Brain pericyte (primary cell): Measurements from ENCODE around the gene ELF3.
"Not testable (repeated sequence)": the region's sequence is repeated elsewhere in the genome, so short reads cannot be mapped to it uniquely, and the experiment has no call there.

Experiments used
- DNase-seq: peaks from one replicate; pipeline ENCODE4 v3.0.0-alpha.2; 2012; ENCODE audit warnings: low read depth, low spot score

The ELF3 gene

DNA sequence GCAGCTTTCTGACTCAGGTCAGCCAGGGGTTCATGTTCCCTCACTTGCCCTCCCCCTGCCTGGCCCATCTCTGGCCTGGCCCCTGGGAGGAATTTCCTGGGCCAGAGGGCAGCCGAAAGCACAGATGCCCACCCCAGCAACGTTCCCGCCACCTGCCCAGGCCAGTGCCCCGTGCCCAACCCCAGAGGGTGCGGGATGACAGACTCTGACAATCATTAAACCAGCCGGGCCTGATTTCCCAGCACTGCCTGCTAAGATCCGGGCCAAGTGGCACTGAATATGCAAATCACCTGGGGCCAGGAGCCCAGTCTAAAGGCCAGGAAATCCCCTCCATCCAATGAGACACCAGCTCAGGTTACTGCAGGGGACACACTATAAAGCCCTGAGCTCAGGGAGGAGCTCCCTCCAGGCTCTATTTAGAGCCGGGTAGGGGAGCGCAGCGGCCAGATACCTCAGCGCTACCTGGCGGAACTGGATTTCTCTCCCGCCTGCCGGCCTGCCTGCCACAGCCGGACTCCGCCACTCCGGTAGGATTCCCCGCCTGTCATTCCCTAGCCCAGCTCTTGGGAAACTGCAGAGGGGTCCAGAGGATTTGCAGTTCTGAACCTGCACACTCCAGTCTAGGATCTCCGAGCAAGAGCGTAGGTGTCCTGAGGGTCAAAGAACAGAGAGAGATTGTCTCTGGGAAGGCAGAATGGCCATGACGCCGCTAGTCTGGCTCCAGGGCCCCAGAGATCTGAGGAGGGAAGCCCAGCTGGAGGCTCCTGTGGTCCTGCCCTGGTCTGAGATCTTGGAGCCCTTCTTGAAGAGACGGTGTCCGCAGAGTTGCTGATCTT lies at the start of gene ELF3:
ELF3 (plus strand) TSS at position 408 of the 836 bp plus-strand sequence. CDS start 550 bp downstream, outside the sequence.
- DNase-seq, result no peak

DNA sequence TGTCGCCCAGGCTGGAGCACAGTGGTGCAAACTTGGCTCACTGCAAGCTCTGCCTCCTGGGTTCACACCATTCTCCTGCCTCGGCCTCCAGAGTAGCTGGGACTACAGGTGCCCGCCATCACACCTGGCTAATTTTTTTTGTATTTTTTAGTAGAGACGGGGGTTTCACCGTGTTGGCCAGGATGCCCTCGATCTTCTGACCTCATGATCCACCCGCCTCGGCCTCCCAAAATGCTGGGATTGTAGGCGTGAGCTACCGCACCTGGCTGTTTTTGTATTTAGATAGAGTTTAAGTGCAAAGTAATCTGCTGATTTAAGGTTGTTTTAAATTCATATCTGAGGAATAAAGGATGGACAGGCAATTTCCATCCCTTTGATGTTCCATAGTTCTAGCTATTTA lies 48.0 kb upstream of the ELF3 start:
- not testable (repeated sequence) for DNase-seq

DNA sequence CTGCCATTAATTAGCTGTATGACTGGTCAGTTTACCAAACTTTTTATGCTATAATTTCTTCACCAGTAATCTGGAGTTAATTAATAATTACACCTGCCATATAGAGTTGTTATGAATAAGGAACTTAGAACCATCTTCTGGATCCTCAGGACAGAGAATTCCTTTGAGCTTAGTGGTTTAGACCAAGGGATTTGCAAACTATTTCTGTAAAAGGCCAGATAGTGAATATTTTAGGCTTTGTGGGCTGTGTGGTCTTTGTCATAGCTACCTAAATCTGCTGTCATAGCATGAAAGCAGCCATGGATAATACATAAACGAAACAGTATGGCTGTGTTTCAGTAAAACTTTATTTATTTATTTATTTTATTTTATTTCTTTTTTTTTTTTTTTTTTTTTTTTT lies 46.1 kb upstream of the ELF3 start:
- no peak for DNase-seq

DNA sequence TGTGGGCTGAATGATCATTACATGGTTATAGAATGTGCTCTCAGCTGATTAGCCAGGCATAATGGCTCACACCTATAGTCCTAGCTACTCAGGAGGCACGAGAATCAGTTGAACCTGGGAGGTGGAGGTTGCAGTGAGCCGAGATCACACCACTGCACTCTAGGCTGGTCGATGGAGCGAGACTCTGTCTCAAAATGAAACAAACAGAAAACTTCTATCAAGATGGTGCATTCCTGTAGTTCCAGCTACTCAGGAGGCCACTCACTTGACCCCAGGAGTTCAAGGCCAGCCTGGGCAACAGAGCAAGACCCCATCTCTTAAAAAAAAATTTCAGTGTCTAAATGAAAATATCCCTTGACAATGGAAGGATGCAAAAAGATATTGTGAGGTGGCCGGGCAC lies 44.2 kb upstream of the ELF3 start:
- DNase-seq, result no peak

DNA sequence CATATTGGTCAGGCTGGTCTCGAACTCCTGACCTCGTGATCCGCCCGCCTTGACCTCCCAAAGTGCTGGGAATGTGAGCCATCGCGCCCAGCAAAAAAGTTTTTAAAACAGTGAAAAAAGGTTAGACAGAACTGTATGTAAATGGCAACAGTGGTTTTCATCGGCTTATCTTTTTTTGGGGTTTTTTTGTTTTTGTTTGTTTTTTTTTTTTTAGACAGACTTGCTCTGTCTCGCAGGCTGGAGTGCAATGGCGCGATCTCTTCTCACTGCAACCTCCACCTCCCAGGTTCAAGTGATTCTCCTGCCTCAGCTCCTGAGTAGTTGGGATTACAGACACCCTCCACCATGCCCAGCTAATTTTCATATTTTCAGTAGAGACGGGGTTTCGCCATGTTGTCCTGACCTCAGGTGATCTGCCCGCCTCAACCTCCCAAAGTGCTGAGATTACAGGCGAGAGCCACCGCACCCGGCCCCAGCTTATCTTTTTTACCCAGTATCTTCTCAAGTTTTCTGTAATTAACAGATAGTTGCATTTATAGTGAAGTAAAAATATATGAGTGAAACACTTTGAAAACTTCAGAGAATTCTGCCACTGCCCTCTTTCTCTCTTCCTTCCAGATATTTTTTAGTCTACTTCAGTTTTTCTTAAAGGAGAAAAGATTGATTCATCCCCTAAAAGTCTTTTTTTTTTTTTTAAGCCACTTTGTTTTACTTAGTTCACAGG lies 42.0 kb upstream of the ELF3 start:
- DNase-seq, result no peak

GRCh38 chr1:201970334-201971159 lies 39.8 kb upstream of the ELF3 start:
- DNase-seq, result no peak

DNA sequence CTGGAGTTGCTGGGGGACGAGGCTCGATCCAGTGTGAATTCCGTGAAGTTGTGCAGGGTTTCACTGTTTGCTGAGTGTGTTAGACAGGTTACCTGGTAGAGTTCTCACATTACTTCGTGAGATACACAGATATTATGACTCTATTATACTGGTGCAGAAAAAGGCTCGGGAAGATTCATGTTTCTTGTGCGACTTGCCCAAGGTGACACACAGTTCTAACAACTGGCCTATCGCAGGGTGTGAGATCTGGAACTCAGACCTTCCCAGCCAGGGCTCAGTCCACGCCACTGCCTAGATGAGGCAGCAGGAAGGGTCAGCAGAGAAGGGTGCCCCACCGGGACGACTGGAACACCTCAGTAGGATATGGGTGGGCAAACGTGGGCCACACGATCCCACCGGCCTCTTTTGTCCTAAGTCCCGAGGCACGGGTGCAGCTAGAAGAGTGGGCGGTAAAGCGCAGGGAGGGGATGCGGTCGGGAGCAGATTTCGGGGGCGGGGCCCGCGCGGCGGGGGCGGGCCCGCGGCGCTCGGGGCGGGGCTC lies 28.2 kb upstream of the ELF3 start:
- no peak for DNase-seq

- DNase-seq, result no peak
These were observed 27.6 kb upstream of the ELF3 start, which contains the start of gene RNPEP for GRCh38 chr1:201982623-201983379. Gene RNPEP (plus strand): TSS chr1:201982648. CDS start chr1:201982667, 19 bp downstream.

GRCh38 chr1:201983380-201983805 lies 27.0 kb upstream of the ELF3 start:
- no peak for DNase-seq

GRCh38 chr1:201984446-201984845 lies 25.9 kb upstream of the ELF3 start:
- no peak for DNase-seq

DNA sequence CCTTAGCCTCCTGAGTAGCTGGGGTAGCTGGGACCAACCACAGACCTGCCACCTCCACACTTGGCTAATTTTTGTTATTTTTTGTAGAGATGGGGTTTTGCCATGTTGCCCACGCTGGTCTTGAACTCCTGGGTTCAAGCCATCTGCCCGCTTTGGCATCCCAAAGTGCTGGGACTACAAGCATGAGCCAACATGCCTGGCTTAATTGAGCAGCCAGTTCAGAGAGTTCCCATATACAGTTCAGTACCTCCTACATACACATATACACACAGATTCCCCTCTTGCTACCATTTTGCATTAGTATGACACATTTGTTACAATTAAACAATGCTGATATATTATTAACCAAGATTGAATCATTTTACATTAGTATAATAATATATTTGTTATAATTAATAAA lies 25.0 kb upstream of the ELF3 start:
- DNase-seq, result no peak

DNA sequence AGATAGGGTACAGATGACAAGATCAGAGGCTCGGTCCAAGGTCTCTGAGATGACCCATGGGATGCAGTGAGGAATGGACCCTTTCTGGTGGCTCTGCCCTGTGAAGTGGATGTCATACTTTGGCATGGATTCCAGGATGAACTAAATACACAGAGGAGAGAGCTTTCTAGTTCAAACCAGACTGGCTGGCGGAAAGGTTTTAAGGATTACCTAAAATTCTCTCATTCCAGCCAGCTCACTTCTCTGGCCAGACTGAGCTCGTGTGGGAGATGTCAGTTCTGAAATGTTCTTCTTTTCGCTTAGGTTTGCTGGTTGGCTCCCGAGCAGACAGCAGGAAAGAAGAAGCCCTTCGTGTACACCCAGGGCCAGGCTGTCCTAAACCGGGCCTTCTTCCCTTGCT lies 21.8 kb upstream of the ELF3 start:
- DNase-seq, result no peak

GRCh38 chr1:201989354-201990128 lies 20.8 kb upstream of the ELF3 start:
- DNase-seq, result no peak

- DNase-seq, result no peak
These were observed 20.0 kb upstream of the ELF3 start for GRCh38 chr1:201990427-201990826.

DNA sequence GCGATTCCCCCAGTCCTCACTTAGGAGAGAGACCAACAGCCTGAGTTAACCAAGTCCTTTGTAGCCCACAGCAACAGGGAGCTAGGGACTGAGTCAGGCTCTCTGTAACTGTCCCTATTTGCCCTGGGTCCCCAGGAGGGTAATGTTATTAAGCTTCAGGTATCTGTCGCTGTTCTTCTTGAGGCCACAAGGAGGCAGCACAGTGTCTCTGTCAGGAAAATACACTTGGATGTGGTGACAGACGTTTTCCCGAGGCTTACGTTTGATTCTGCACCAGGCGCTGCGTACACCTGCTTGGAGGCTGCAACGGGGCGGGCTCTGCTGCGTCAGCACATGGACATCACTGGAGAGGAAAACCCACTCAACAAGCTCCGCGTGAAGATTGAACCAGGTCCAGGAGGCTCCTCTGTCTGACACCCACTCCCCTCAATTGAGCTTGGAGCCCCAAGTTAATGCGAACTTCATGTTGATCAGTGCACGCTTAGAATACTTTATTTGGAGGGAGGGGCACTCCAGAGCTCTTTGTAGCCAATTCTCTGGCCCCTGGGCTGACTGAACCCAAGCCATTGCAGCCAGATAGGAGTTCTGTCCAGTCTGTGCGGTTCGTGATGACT lies 10.7 kb upstream of the ELF3 start:
- DNase-seq, result no peak

DNA sequence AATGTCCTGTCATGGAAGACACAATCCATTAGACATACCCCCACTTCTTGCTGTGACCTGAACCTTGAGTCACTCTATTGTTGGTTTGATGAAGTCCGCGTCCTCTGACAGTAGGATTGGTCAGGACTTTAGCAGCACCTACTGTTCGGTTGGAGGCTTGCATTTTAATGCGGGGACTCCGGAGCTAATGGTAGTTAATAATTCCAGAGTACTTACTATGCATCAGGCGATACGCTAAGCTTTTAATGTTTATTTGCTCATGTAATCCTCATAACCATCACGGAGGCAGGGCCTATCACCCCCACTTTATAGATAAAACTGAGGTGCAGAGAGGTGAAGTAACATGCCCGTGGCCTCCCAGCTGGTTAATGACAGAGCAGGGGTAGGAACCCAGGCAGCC lies 7.9 kb upstream of the ELF3 start:
- no peak for DNase-seq

- no peak for DNase-seq
These were observed 5.7 kb upstream of the ELF3 start for GRCh38 chr1:202004711-202005110.

DNA sequence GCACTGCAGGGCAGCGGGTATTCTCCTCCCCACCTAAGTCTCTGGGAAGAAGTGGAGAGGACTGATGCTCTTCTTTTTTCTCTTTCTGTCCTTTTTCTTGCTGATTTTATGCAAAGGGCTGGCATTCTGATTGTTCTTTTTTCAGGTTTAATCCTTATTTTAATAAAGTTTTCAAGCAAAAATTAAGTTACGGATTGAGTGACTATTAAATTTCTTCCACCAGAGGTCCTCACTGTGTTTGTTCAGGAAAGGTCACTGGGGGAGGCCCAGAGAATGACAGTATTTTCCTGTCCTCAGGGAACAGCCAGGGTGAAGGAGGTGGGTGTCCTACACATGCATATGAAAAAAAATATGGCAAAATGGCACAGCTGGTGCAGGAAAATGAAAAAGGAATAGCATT lies 4.4 kb upstream of the ELF3 start:
- DNase-seq, result no peak

- no peak for DNase-seq
These were observed 3.1 kb upstream of the ELF3 start for GRCh38 chr1:202007304-202007703.
